ENCODE data around the gene VPS4A. TPM values are rescaled to one million over a fixed set of nuclear protein-coding genes. Genes with fewer than 3 reads are reported as not detected.

Gene VPS4A
- total RNA-seq, 1 experiment from 2014 or later: 55.2 TPM

DNA sequence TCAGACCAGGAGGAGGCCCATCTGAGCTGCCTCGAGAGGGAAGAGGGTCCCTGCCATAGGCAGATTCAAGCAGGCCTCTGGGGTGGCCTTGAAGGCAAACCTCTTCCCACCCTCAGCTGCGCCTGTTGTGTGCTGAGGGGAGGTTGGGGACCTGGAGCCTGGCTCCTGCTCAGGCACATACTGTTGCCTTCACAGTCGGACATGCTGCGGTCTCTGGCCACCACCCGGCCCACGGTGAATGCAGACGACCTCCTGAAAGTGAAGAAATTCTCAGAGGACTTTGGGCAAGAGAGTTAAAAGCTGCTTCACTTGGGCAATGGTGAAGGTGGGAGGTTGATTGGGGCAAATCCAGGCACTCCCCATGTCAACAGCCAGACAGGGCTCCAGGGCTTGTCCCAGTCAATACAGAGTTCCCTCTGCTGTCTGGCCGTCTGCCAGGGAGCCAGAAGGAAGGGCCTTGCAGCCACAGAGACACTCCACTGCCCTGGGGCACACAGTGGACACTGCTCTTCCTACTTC is 12.9 kb downstream of the VPS4A start:
- in situ Hi-C loops (cut with HindIII; ENCODE audit: low sequenced_read_pairs): no loop called here
- peak; percentile 74 for DNase-seq (ENCODE audit: low spot score)

DNA sequence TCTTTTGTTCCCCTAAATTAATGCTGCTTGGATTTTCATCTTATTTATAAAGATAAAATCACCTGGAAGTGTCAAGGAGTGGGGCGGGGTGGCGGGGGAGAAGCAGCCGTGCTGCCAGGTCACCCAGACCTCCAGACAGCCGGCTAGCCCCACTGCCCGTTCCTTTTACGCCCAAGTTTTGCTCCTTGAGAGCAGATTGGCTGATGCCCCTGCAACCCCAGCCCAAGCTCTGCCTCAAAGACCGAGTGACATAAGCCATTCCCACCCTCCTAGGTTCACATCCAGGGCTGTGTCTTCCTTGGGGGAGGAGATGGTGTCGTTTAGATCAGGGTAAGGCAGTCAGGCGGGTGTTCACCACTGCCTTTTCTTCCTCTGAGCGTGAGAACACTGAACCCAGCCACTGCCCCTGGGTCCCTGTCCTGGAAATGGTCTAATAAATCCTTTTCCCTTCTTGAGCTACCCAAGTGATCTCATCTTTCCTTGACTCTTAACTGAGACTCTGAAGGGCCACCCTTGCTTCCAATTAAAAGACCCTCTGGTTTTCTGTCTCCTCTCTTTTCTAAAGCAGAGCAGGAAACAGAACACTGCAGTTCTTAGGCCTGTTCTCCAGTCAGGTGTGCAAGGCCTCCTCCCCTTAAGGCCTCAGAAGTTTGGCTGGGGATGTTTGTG is 13.6 kb downstream of the VPS4A start:
- DNase-seq (ENCODE audit: low spot score): no peak
- in situ Hi-C loops (cut with HindIII; ENCODE audit: low sequenced_read_pairs): no loop called here

DNA sequence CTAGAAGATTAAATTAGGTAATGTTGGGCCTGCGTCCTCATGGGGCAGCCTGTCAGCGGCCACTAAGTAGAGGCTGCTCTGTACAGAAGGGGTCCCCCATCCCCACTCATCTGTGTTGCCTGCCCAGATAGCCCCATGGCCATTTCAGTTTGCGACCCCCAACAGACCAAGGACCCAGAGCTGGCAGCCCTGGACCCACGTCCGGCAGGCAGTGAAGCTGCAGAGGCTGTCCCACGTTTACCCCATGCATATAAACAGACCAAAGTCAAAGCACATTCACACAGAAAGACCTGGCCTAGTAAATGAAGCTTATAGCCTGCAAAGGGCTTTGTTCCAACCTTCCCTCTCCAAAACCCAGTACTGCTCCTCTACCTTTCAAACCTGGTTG is 14.6 kb downstream of the VPS4A start:
- no peak for DNase-seq (ENCODE audit: low spot score)
- in situ Hi-C loops (cut with HindIII; ENCODE audit: low sequenced_read_pairs): no loop called here

DNA sequence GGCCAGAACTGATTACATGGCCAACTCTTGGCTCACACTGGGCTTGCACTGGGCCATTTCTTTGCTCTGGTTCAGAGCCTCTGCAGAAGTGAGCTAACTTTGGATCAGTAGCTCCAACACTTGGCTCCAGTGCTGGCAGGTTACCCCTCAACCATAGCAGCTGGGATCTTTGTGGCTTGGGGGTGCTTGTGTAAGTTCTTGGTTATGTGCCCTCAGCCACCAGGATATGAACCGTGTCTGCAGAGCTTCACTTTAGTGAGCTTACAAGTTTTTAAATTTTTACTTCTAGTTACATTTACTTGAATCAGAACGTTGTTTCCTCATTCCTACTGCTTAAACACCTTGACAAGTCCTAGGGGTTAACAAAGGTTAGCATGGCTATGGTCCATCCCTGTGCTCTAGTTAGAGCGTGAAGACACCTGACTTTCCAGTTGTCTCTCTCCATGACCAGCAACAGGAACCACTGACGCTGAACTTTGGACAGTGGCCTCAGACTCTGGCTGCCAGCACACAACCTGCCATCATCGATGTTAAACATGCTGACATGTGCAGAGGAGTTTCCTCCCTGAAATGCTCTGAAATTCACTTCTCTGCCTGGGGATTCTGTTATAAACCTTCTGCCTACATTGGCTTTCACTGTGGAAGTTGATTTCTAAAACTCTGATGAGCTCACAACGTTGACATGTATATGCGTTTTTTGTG is 15.2 kb downstream of the VPS4A start:
- in situ Hi-C loops (cut with HindIII; ENCODE audit: low sequenced_read_pairs): no loop called here
- no peak for DNase-seq (ENCODE audit: low spot score)

DNA sequence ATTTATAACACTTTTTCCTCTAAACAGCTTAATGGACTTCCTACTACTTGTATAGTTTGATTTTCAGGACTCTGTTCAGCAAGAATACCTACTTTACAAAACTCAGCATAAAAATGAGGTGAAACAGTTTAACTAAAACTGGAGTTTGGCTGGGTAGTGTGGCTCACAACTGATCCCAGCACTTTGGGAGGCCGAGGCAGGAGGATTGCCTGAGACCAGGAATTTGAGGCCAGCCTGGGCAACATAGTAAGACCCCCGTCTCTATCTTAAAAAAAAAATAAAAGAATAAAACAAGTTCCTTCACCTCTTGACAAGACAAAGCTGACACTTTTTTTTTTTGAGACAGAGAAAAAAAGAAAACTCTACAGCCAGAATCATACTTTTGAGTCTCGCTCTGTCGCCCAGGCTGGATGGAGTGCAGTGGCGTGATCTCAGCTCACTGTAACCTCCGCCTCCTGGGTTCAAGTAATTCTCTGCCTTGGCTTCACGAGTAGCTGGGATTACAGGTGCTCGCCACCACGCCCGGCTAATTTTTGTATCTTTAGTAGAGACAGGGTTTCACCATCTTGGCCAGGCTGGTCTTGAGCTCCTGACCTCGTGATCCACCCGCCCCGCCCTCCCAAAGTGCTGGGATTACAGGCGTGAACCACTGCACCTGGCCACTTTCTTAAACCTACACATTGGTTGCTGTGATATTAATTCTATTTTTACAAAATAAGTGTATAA is 16.6 kb downstream of the VPS4A start:
- DNase-seq (ENCODE audit: low spot score): no peak
- in situ Hi-C loops (cut with HindIII; ENCODE audit: low sequenced_read_pairs): no loop called here

DNA sequence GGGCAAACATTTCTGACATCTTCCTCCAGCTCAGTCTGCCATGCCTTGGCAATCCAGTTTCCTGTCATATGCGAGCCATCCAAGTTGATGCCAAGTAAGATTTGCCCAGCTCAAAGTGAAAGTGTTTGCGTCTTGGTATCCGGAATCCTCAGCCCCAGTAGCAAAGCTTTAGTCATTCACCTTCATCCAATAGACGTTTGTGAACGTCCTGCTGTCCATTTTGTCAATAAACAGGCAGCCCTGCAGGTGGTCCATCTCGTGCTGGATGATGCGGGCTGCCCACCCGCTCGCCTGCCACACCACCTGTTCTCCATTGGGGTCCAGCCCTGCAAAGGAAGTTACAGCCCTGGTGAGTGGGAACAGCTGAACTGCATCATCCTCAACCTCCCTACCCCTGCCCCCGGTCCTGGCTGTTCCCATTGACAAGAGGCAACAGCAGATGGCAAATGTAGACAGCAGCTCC is 17.7 kb downstream of the VPS4A start:
- in situ Hi-C loops (cut with HindIII; ENCODE audit: low sequenced_read_pairs): no loop called here
- no peak for DNase-seq (ENCODE audit: low spot score)

DNA sequence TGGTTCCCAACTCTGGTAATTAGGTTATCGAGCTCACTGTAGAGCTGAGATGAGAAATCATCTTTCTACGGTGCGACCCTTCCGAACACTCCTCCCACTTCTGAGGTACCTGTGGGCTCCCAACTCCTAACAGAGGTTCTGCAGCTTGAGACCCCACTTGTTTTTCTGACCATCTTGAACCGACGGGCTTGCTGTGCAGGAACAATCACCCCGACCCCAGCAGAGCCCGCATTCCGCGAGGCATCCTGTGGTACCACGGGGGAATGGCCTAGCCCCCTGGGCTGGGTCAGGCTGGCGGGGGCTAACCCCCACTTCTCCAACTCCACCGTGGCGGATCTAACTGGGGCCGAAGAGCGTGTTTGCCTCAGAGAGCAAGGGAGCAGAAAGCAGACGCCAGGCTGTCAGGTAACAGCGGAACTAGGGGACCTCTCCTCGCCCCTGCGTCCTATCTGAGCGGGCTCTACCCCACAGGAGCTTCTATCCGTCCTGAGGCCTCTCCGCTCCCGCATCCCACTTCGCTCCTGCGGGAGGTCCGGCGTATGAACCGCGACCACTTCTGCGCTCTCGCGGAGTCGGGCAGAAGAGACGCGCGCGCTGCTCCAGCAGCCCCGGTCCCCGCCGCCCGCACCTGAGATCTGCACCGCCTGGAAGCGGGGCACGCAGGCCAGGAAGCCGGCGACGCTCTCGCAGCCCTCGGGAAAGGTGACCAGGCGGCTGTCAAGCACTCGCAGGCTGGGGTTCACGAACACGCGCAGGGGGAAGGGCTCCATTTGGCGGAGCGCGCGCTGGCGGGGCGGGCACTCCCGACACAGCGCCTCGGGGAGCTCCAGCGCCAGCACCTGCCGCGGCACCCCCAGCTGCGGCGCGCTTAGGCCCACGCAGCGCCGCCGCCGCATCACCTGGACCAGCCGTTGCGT is 18.5 kb downstream of the VPS4A start:
- no peak for DNase-seq (ENCODE audit: low spot score)
- in situ Hi-C loops (cut with HindIII; ENCODE audit: low sequenced_read_pairs): no loop called here

DNA sequence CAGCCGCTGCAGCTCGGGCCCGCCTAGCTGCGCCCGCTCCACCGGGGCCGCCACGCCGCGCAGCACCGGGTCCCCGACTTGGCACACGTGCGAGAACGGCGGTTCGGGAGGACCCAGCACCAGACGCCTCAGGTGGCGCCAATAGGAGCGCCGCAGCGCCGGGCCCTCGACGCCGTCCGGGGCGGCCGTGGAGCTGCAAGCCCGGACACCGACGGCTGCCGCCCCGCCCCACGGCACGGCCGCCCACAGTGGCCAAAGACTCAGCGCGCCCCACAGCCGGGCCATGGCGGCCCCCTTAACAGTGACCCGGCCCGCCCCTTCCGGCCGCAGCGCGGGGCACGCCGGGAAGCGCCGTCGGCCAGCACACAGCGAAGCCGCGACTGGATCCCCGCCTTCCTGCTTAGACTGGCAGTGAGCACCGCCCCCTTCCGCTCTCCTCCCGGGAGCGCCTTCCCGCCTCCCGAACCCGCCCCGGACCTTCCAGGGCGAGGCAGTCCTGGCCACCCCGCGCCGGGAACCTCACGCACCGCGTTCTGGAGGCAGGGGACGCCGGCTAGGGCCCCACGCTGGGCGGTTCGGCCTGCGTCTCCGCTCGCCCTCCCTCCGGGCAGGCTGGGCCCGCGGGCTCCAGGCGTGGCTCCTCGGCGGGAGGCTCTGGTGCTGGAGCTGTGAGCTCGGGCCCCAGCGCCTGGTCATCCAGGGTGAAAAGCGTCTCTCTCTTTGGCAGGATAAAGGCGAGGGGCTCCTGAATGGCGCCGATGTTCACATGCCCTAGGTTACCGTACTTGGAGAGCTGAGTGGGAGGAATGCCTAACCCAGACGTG is 19.3 kb downstream of the VPS4A start, which contains the start of gene PDF:
TSS of gene PDF (minus strand) at position 303 of the 824 bp plus-strand sequence. CDS start at position 285, 18 bp downstream.
- peak; percentile 93 for DNase-seq (ENCODE audit: low spot score)
- in situ Hi-C loops (cut with HindIII; ENCODE audit: low sequenced_read_pairs): no loop called here

DNA sequence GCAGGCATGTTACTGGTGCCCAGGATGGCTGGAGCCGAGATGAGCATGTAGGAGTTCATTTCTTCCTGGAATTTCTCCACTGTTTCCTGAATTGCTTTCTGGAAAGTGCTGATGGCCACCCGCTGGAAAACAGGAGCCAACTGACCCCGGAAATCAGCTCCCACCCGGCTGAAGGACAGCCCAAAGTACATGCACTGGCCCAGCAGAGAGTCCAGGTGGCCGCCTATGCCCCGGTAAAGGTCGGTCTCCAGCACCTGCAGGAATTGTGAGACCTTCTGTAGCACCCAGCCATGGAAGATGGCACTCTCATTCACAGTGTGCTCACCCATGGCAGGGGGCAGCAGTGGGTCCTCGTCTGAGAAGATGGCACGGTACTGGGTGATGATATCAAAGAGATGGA is 23.5 kb downstream of the VPS4A start:
- in situ Hi-C loops (cut with HindIII; ENCODE audit: low sequenced_read_pairs): no loop called here
- DNase-seq (ENCODE audit: low spot score): no peak

DNA sequence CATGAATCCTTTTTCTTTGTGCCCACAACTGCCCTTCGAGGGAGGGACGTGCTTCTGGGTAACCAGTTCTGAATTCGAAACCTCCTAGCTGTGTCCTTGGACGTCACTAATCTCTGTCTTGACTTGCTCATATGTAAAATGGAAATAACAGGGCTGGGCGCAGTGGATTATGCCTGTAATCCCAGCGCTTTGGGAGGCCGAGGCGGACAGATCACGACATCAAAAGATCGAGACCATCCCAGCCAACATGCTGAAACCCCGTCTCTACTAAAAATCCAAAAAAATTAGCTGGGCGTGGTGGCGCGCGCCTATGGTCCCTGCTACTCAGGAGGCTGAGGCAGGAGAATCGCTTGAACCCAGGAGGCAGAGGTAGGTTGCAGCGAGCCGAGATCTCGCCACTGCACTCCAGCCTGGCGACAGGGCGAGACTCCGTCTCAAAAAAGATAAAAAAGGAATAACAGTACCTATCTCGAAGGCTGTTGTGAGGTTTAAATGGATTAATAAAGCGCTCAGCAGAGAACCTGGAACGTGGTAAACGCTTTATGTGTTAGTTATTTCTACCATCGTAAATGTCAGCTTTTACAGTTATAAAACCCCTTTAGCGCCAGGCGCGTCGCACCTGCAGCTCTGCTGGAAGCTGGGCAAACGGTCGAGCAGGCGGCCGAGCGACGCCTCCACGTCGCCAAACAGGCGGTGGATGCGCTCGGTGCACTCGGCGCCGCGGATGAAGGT is 27.6 kb downstream of the VPS4A start:
- DNase-seq (ENCODE audit: low spot score): no peak

DNA sequence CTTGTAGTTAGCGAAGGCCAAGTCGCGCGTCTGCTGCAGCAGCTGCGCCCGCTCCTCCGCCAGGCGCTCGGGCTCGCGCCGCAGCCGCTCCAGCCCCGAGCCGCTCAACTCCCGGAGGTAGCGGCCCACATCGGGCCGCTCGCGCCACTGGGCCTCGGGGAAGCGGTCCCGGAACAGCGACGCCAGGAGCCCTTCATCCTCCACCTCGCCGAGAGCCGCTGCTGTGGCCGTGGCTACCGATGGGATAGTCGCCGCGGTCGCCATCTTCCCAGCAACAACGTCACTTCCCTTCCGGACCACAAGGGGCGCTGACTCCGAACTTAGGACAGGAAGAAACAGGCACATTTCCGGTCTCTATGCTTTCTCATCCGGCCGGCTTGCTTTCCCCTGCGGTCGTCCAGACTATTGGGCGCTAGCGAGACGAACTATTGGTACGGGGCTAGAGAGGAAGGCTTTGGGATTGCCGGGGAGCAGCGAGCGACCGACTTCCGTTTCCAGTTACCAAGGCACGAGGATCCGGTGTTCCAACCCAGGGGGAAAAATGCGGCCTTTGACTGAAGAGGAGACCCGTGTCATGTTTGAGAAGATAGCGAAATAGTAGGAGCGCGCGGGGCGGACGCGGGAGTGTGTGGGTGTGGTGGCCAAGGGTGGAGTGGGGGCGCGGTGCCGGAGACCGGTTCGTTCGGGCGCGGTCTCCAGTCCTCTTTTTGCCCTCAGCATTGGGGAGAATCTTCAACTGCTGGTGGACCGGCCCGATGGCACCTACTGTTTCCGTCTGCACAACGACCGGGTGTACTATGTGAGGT is 28.3 kb downstream of the VPS4A start, which contains the start of the genes COG8 and NIP7:
TSS of gene COG8 (minus strand) at position 276 of the 806 bp plus-strand sequence. CDS start at position 264, 12 bp downstream.
TSS of gene NIP7 (plus strand) at position 484 of the 806 bp plus-strand sequence. CDS start at position 542, 58 bp downstream.
- in situ Hi-C loops (cut with HindIII; ENCODE audit: low sequenced_read_pairs): no loop called here
- peak; percentile 99 for DNase-seq (ENCODE audit: low spot score)

More for the DNA sequence above, 27.6 kb downstream of the VPS4A start:
- in situ Hi-C loops (cut with HindIII; ENCODE audit: low sequenced_read_pairs): no loop called here

DNA sequence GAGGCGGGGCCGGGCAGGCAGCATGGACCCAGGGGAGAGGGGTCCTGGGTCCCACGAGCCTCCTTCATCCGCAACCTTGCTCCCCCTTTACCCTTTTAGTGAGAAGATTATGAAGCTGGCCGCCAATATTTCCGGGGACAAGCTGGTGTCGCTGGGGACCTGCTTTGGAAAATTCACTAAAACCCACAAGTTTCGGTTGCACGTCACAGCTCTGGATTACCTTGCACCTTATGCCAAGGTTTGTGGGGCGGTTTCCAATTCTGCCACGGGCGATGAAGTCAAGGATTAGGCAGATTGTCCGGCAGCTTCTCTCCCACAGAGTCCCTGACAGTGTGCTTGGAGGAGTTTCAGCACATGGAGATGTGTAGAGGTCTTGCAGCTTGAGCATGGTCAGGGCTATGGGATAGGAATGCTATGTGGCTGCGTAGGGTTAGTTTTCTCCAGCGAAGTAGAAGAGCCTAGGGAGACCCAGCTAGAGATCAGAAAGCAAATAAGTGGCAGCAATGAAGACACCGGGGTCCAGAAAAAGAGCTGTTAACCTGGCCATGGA is 29.0 kb downstream of the VPS4A start:
- no peak for DNase-seq (ENCODE audit: low spot score)
- in situ Hi-C loops (cut with HindIII; ENCODE audit: low sequenced_read_pairs): no loop called here

DNA sequence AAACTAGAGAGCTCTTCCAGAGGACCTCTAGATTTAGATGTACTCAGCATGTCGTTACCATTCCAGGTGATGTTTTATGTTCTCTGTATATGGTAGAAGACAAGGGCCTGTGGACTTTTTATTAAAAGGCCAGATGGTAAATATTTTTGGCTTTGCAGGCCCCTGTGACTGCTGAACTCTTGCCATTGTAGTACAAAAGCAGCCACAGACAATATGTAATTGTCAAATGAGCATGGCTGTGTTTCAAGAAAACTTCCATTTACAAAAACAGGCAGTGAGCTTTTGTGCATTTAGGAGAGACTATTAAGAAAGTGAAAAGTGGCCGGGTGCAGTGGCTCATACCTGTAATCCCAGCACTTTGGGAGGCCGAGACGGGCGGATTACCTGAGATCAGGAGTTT is 33.0 kb downstream of the VPS4A start:
- no peak for DNase-seq (ENCODE audit: low spot score)
- in situ Hi-C loops (cut with HindIII; ENCODE audit: low sequenced_read_pairs): no loop called here

DNA sequence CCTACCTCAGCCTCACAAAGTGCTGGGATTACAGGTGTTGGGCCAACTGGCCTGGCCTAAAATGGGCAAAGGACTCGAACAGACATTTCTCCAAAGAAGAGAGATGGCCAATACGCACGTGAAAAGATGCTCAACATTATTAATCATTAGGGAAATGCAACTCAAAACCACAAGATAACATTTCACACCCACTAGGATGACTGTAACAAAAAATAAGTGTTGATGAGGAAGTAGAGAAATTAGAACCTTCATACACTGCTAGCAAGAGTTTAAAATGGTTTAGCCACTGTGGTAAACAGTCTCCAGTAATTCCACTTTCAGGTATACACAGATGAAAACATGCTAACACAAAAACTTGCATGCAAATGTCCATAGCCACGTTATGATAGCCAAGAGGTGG is 34.8 kb downstream of the VPS4A start:
- in situ Hi-C loops (cut with HindIII; ENCODE audit: low sequenced_read_pairs): no loop called here
- no peak for DNase-seq (ENCODE audit: low spot score)

DNA sequence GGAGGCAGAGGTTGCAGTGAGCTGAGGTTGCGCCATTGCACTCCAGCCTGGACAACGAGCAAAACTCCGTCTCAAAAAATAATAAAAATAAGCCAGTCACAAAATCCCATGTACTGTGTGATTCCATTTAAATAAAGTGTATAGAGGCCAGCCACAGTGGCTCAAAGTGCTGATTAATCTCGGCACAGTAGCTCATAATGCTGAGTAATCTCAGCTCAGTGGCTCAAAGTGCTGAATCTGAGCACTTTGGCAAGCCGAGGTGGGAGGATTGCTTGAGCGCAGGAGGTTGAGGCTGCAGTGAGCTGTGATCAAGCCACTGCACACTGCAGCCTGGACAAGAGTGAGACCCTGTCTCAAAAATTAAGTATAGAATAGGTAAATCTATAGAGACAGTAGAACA is 35.5 kb downstream of the VPS4A start:
- DNase-seq (ENCODE audit: low spot score): no peak
- in situ Hi-C loops (cut with HindIII; ENCODE audit: low sequenced_read_pairs): no loop called here

DNA sequence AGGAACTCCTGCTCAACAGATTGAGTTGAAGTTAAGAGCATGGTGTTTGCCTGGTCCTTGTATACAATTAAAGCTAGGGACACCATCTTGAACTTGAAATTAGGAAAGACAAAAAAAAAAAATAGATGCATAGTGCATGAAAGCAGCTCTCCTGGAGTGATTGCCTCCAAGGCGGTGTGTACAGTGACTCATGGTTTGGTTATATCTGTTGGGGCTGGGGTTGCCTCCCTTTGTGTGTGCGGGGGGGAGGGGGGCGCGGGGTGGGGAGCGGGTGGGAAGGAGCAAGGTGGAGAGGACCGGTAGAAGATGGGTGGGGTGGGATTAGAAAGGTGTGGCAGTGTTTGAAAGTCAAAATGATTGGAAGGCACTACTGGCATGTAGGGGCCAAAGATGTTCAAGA is 37.1 kb downstream of the VPS4A start:
- in situ Hi-C loops (cut with HindIII; ENCODE audit: low sequenced_read_pairs): no loop called here
- no peak for DNase-seq (ENCODE audit: low spot score)
